Measurements from ENCODE around the gene THPO.

GRCh38 chr3:184325715-184326369 lies 52.2 kb downstream of the THPO start:
- no peak for TF ChIP-seq GATA2 (IDR thresholded peaks at IDR 0.05; ENCODE audit: low read depth, low read length)
- no peak for TF ChIP-seq GATA3 (IDR thresholded peaks at IDR 0.05; ENCODE audit: low read depth, low read length)

Measured in SH-SY5Y (cell line).